GM23338 (cell line): Measurements from ENCODE around the gene ZFP92. TPM values are rescaled to one million over a fixed set of nuclear protein-coding genes. Genes with fewer than 3 reads are reported as not detected.

Source experiments
- ATAC-seq: fragments of 200-7000 bp; cut with Tn5 transposase; 3 replicates; pipeline ENCODE4 v1.9.1; 2020
- DNase-seq: peaks from one replicate; pipeline ENCODE4 v3.0.0-alpha.2; 2015; ENCODE audit warnings: low spot score
- H2AFZ ChIP-seq: fragments of 200-600 bp; sonication (generic); 2 replicates; pipeline ENCODE4 v1.8.0; 2016; ENCODE audit warnings: antibody characterized with exemption, mild to moderate bottlenecking, moderate library complexity
- H3F3A ChIP-seq: fragments of 200-600 bp; sonication (generic); replicated peaks from 2 replicates; pipeline ENCODE4 v1.8.0; 2017; ENCODE audit warnings: antibody characterized with exemption, mixed run types, low read depth
- H3K27ac ChIP-seq: fragments of 200-600 bp; sonication (generic); 2 replicates; pipeline ENCODE4 v1.6.1; 2016; ENCODE audit warnings: low read depth
- H3K27me3 ChIP-seq: fragments of 200-600 bp; sonication (generic); 2 replicates; pipeline ENCODE4 v1.8.0; 2016; ENCODE audit warnings: mild to moderate bottlenecking, mixed run types, moderate library complexity; ENCODE audit not compliant: insufficient read depth
- H3K36me3 ChIP-seq: fragments of 200-600 bp; sonication (generic); 2 replicates; pipeline ENCODE4 v1.8.0; 2016; ENCODE audit warnings: mild to moderate bottlenecking; ENCODE audit not compliant: insufficient read depth
- H3K4me1 ChIP-seq: fragments of 200-600 bp; sonication (generic); 2 replicates; pipeline ENCODE4 v1.8.0; 2016; ENCODE audit warnings: mild to moderate bottlenecking, moderate library complexity; ENCODE audit not compliant: insufficient read depth
- H3K4me2 ChIP-seq: fragments of 200-600 bp; sonication (generic); 2 replicates; pipeline ENCODE4 v1.7.1; 2017; ENCODE audit warnings: mixed run types
- H3K4me3 ChIP-seq: fragments of 200-600 bp; sonication (generic); 2 replicates; pipeline ENCODE4 v1.6.1; 2016; ENCODE audit warnings: mixed run types
- H3K79me2 ChIP-seq: fragments of 200-600 bp; sonication (generic); replicated peaks from 2 replicates; pipeline ENCODE4 v1.8.0; 2017; ENCODE audit warnings: mild to moderate bottlenecking; ENCODE audit not compliant: insufficient read depth
- H3K9me2 ChIP-seq: fragments of 200-600 bp; sonication (generic); 2 replicates; pipeline ENCODE4 v1.8.0; 2017; ENCODE audit not compliant: insufficient read depth
- H4K20me1 ChIP-seq: fragments of 200-600 bp; sonication (generic); replicated peaks from 2 replicates; pipeline ENCODE4 v1.8.0; 2017; ENCODE audit warnings: mild to moderate bottlenecking; ENCODE audit not compliant: insufficient read depth
- H3K27ac Mint-ChIP-seq: 2 replicates; pipeline ENCODE4 v1.8.0; 2020; ENCODE audit warnings: inconsistent platforms, mild to moderate bottlenecking, moderate library complexity, mixed read lengths
- H3K27me3 Mint-ChIP-seq: 3 replicates; pipeline ENCODE4 v1.8.0; 2022; ENCODE audit warnings: low read depth, mild to moderate bottlenecking, moderate library complexity, mixed read lengths, inconsistent platforms; ENCODE audit not compliant: insufficient read depth, poor library complexity
- H3K36me3 Mint-ChIP-seq: 3 replicates; pipeline ENCODE4 v1.8.0; 2021; ENCODE audit warnings: low read depth, mild to moderate bottlenecking, inconsistent platforms, moderate library complexity, mixed read lengths
- H3K4me1 Mint-ChIP-seq: 3 replicates; pipeline ENCODE4 v1.8.0; 2020; ENCODE audit warnings: mild to moderate bottlenecking, inconsistent platforms, mixed read lengths
- H3K4me3 Mint-ChIP-seq: 3 replicates; pipeline ENCODE4 v1.8.0; 2021; ENCODE audit warnings: moderate library complexity, mild to moderate bottlenecking, inconsistent platforms, mixed read lengths
- H3K9me3 Mint-ChIP-seq: 3 replicates; pipeline ENCODE4 v1.8.0; 2020; ENCODE audit warnings: moderate library complexity, mild to moderate bottlenecking, inconsistent platforms, mixed read lengths
- CREB1 ChIP-seq: fragments of 250-450 bp; sonication (Bioruptor Pico); IDR thresholded peaks from 2 replicates; pipeline ENCODE4 v1.5.0; 2020; ENCODE audit warnings: low read depth, mild to moderate bottlenecking, moderate library complexity
- EZH2 ChIP-seq: fragments of 200-600 bp; sonication (generic); IDR thresholded peaks from one replicate; pipeline ENCODE4 v1.8.0; 2017; ENCODE audit warnings: antibody characterized with exemption, mild to moderate bottlenecking, low read depth; ENCODE audit not compliant: unreplicated experiment
- JUNB ChIP-seq: IDR thresholded peaks from one replicate; pipeline ENCODE4 v1.6.1; 2016; ENCODE audit warnings: antibody characterized with exemption; ENCODE audit not compliant: unreplicated experiment
- NANOG ChIP-seq: IDR thresholded peaks from 2 replicates; pipeline ENCODE4 v1.6.1; 2016; ENCODE audit warnings: antibody characterized with exemption, borderline replicate concordance
- POLR2AphosphoS5 ChIP-seq: IDR thresholded peaks from 2 replicates; pipeline ENCODE4 v1.6.1; 2016; ENCODE audit warnings: antibody characterized with exemption, low read depth
- STAT1 ChIP-seq: IDR thresholded peaks from one replicate; pipeline ENCODE4 v1.6.1; 2016; ENCODE audit warnings: antibody characterized with exemption; ENCODE audit not compliant: unreplicated experiment
- ZNF114 ChIP-seq: fragments of 250-450 bp; sonication (Bioruptor Pico); IDR thresholded peaks from 2 replicates; pipeline ENCODE4 v1.5.0; 2020; ENCODE audit warnings: mild to moderate bottlenecking, moderate library complexity
- ZNF331 ChIP-seq: fragments of 250-450 bp; sonication (Bioruptor Pico); IDR thresholded peaks from 2 replicates; pipeline ENCODE4 v1.5.0; 2020; ENCODE audit warnings: low read depth, mild to moderate bottlenecking, moderate library complexity
- ZNF462 ChIP-seq: fragments of 250-450 bp; sonication (Bioruptor Pico); IDR thresholded peaks from 2 replicates; pipeline ENCODE4 v1.5.0; 2020; ENCODE audit warnings: mild to moderate bottlenecking, moderate library complexity
- polyA plus RNA-seq: library from polyadenylated mRNA; unstranded; fragments of >200 nt; fragmentation: Nextera tagmentation; extraction: Ambion mirVana; gene quantifications from 2 replicates; pipeline ENCODE4 v1.2.1, GENCODE V29; 2016
- total RNA-seq: library from RNA; depleted of rRNA; stranded (reverse); fragments of >200 nt; shearing (Covaris generic); gene quantifications from 2 replicates; pipeline ENCODE4 v1.2.3, GENCODE V29; 2014
- TF ChIP-seq, protein P1 (sequence below): IDR thresholded peaks from 2 replicates; pipeline ENCODE4 v1.6.1; 2016; ENCODE audit warnings: antibody characterized with exemption
- TF ChIP-seq, protein P2 (sequence below), 2 experiments: fragments of 200-600 bp in 1 of 2; sonication (generic) in 1 of 2; conservative IDR thresholded peaks; 2 replicates each; pipeline versions ENCODE4 v1.5.1 to v1.6.1; 2016 to 2017; ENCODE audit warnings: antibody characterized with exemption in 2 of 2, low read depth in 2 of 2, mild to moderate bottlenecking in 2 of 2, moderate library complexity in 1 of 2

The ZFP92 gene
- total and polyA plus RNA-seq, 2 experiments from 2014 or later: 0.05 to 0.52 TPM

- no peak overlapping the region for H3K27ac Mint-ChIP-seq
- Histone ChIP-seq H3K4me2 (no peak overlapping the region), H3K27ac (no peak overlapping the region), H3K79me2 (no peaks in the 10 kb centered on the region), H3K9me2 (no peaks in the 10 kb centered on the region), H2AFZ (no peak overlapping the region), H4K20me1 (no peaks in the 10 kb centered on the region), H3K36me3 (no peaks in the 10 kb centered on the region), H3K4me1 (no peaks in the 10 kb centered on the region), H3K4me3 (no peak overlapping the region), H3F3A (no peaks in the 10 kb centered on the region), H3K27me3 (no peaks in the 10 kb centered on the region)
- H3K27me3 Mint-ChIP-seq: no peaks in the 10 kb centered on the region
- ATAC-seq (no peak), DNase-seq (no peak)
- no peaks in the 10 kb centered on the region for H3K9me3 Mint-ChIP-seq
- H3K4me1 Mint-ChIP-seq: no peaks in the 10 kb centered on the region
- no peaks in the 10 kb centered on the region for H3K36me3 Mint-ChIP-seq
- TF ChIP-seq STAT1: no peak
- TF ChIP-seq ZNF331 (CRISPR knock-in tag): no peak
- no peak for TF ChIP-seq POLR2AphosphoS5
- TF ChIP-seq, protein P1, sequence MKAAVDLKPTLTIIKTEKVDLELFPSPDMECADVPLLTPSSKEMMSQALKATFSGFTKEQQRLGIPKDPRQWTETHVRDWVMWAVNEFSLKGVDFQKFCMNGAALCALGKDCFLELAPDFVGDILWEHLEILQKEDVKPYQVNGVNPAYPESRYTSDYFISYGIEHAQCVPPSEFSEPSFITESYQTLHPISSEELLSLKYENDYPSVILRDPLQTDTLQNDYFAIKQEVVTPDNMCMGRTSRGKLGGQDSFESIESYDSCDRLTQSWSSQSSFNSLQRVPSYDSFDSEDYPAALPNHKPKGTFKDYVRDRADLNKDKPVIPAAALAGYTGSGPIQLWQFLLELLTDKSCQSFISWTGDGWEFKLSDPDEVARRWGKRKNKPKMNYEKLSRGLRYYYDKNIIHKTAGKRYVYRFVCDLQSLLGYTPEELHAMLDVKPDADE: no peak
- no peak for TF ChIP-seq ZNF114
- TF ChIP-seq NANOG: no peak
- no peak overlapping the region for H3K4me3 Mint-ChIP-seq
These were observed 45.2 kb upstream of the ZFP92 start for GRCh38 chrX:153366119-153366518.

DNA sequence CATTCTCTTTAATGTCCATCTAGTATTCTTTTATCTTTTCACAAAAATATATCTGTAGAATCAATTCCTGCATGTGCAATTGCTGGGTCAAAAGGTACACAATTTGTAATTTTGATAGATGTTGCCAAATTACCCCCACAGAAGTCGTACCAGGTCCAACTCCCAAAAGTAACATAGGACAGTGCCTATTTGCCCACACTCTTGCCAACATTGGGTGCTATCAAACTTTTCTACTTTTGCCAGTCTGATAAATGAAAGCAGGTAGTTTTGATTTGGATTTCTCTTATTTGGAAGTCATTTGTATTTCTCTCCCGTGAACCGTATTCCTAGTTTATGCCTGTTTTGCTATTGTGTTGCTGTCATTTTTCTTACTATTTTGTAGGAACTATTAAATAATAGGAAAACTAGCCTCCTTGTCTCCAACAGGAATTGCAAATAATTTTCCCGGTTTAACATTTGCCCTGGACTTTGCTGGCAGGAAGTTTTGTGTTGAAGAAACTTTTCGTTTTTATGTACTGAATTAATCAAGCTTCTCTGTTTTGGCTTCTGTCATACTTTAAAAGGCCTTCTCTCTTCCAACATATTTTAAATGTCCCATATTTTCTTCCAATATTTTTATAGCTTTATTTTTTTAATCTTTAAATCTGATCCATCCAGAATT, 44.3 kb upstream of the ZFP92 start:
- Mint-ChIP-seq H3K36me3 (no peaks in the 10 kb centered on the region), H3K27ac (no peak overlapping the region), H3K9me3 (no peaks in the 10 kb centered on the region), H3K4me3 (no peak overlapping the region), H3K4me1 (no peaks in the 10 kb centered on the region), H3K27me3 (no peaks in the 10 kb centered on the region)
- ATAC-seq (no peak), DNase-seq (no peak)
- no peaks in the 10 kb centered on the region for H3K9me2 ChIP-seq
- no peak overlapping the region for H3K4me3 ChIP-seq
- no peak overlapping the region for H2AFZ ChIP-seq
- no peaks in the 10 kb centered on the region for H4K20me1 ChIP-seq
- no peaks in the 10 kb centered on the region for H3K4me1 ChIP-seq
- no peaks in the 10 kb centered on the region for H3K27me3 ChIP-seq
- no peaks in the 10 kb centered on the region for H3K36me3 ChIP-seq
- H3K4me2 ChIP-seq: no peak overlapping the region
- no peaks in the 10 kb centered on the region for H3K79me2 ChIP-seq
- H3F3A ChIP-seq: no peaks in the 10 kb centered on the region
- H3K27ac ChIP-seq: no peak overlapping the region
- TF ChIP-seq, protein P1: no peak
- TF ChIP-seq JUNB (no peak), CREB1 (CRISPR knock-in tag) (no peak), ZNF331 (CRISPR knock-in tag) (no peak), ZNF462 (CRISPR knock-in tag) (no peak), STAT1 (no peak), EZH2 (no peak), NANOG (no peak)
- TF ChIP-seq, protein P2, sequence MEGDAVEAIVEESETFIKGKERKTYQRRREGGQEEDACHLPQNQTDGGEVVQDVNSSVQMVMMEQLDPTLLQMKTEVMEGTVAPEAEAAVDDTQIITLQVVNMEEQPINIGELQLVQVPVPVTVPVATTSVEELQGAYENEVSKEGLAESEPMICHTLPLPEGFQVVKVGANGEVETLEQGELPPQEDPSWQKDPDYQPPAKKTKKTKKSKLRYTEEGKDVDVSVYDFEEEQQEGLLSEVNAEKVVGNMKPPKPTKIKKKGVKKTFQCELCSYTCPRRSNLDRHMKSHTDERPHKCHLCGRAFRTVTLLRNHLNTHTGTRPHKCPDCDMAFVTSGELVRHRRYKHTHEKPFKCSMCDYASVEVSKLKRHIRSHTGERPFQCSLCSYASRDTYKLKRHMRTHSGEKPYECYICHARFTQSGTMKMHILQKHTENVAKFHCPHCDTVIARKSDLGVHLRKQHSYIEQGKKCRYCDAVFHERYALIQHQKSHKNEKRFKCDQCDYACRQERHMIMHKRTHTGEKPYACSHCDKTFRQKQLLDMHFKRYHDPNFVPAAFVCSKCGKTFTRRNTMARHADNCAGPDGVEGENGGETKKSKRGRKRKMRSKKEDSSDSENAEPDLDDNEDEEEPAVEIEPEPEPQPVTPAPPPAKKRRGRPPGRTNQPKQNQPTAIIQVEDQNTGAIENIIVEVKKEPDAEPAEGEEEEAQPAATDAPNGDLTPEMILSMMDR (conservative IDR thresholded peaks at IDR 0.05; ENCODE audit: low read depth in 2 of 2): no peak
